ENCODE results near the gene COG8. TPM values are rescaled to one million over a fixed set of nuclear protein-coding genes. Genes with fewer than 3 reads are reported as not detected.
"Not testable (repeated sequence)": the region's sequence is repeated elsewhere in the genome, so short reads cannot be mapped to it uniquely, and the experiment has no call there.

COG8 gene
- total RNA-seq, 1 donor from 2014 or later: 46.2 TPM

DNA sequence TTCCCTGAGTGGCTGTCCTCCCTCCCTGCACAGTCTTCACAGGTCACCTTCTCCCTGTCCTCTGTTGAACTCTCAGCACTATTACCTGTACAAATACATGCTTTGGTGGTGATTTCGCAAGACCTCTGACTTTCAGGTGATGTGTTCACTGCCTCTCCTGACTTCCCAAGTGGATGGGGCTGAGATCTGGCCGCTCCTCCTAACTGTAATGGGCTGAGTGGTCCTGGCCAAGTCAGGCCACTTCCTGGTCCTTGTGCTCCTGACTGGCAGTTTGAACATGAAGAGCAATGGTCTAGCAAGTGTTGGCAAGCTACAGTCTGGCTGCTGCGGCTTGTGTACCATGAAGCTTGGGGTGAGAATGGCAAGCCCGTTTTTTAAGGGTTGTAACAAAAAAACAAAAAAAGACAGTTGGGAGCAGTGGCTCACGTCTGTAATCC, 23.9 kb upstream of the COG8 start:
- Histone ChIP-seq H3K4me1 (no peaks in the 10 kb centered on the region), H3K9me3 (no peaks in the 10 kb centered on the region), H3K27me3 (no peaks in the 10 kb centered on the region), H3K36me3 (peaks cover 3 to 37% of the 10 kb centered on the region in 2 donors), H3K4me3 (no peak overlapping the region), H3K27ac (no peak overlapping the region)
- DNase-seq (ENCODE audit: extremely low spot score in 2 of 2): no peak
- intact Hi-C loops (cut with DNase I): no loop called here
- TF ChIP-seq POLR2AphosphoS5 (IDR thresholded peaks at IDR 0.05; ENCODE audit: insufficient read depth in 1 of 2, low read depth in 1 of 2): no peak
- TF ChIP-seq, protein P1, sequence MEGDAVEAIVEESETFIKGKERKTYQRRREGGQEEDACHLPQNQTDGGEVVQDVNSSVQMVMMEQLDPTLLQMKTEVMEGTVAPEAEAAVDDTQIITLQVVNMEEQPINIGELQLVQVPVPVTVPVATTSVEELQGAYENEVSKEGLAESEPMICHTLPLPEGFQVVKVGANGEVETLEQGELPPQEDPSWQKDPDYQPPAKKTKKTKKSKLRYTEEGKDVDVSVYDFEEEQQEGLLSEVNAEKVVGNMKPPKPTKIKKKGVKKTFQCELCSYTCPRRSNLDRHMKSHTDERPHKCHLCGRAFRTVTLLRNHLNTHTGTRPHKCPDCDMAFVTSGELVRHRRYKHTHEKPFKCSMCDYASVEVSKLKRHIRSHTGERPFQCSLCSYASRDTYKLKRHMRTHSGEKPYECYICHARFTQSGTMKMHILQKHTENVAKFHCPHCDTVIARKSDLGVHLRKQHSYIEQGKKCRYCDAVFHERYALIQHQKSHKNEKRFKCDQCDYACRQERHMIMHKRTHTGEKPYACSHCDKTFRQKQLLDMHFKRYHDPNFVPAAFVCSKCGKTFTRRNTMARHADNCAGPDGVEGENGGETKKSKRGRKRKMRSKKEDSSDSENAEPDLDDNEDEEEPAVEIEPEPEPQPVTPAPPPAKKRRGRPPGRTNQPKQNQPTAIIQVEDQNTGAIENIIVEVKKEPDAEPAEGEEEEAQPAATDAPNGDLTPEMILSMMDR (IDR thresholded peaks at IDR 0.05): no peak
- TF ChIP-seq POLR2A (IDR thresholded peaks at IDR 0.05): no peak

- H3K9me3 ChIP-seq; H3K27ac ChIP-seq; H3K27me3 ChIP-seq; intact Hi-C loops (cut with DNase I); H3K4me1 ChIP-seq; DNase-seq (ENCODE audit: extremely low spot score in 2 of 2); H3K4me3 ChIP-seq: not testable (repeated sequence)
- peaks cover 0 to 29% of the 10 kb centered on the region in 2 donors for H3K36me3 ChIP-seq
These were observed 20.7 kb upstream of the COG8 start for GRCh38 chr16:69360070-69360469.

- Histone ChIP-seq H3K27me3 (no peaks in the 10 kb centered on the region), H3K36me3 (peaks cover 0 to 21% of the 10 kb centered on the region in 2 donors), H3K4me1 (no peaks in the 10 kb centered on the region), H3K4me3 (no peak within 1 kb of the TSS), H3K9me3 (no peaks in the 10 kb centered on the region), H3K27ac (no peak within 1 kb of the TSS)
- TF ChIP-seq POLR2AphosphoS5 (IDR thresholded peaks at IDR 0.05; ENCODE audit: insufficient read depth in 1 of 2, low read depth in 1 of 2): no peak
- TF ChIP-seq, protein P1 (IDR thresholded peaks at IDR 0.05): no peak
- TF ChIP-seq POLR2A (IDR thresholded peaks at IDR 0.05): no peak
- intact Hi-C loops (cut with DNase I): no loop called here
- DNase-seq (ENCODE audit: extremely low spot score in 2 of 2): no peak
These were observed 12.1 kb upstream of the COG8 start, which contains the start of gene TMED6 for GRCh38 chr16:69351309-69352027. Gene TMED6 (minus strand): TSS chr16:69351786. CDS start chr16:69351753, 33 bp downstream.

GRCh38 chr16:69350536-69351133, 11.3 kb upstream of the COG8 start:
- no peaks in the 10 kb centered on the region for H3K4me1 ChIP-seq
- no peak overlapping the region for H3K27ac ChIP-seq
- H3K9me3 ChIP-seq: no peaks in the 10 kb centered on the region
- no peaks in the 10 kb centered on the region for H3K27me3 ChIP-seq
- peaks cover 0 to 14% of the 10 kb centered on the region in 2 donors for H3K36me3 ChIP-seq
- H3K4me3 ChIP-seq: no peak overlapping the region
- no peak for TF ChIP-seq POLR2A (IDR thresholded peaks at IDR 0.05)
- TF ChIP-seq, protein P1 (IDR thresholded peaks at IDR 0.05): no peak
- no peak for TF ChIP-seq POLR2AphosphoS5 (IDR thresholded peaks at IDR 0.05; ENCODE audit: insufficient read depth in 1 of 2, low read depth in 1 of 2)
- DNase-seq (ENCODE audit: extremely low spot score in 2 of 2): no peak
- intact Hi-C loops (cut with DNase I): no loop called here

GRCh38 chr16:69349536-69349935, 10.2 kb upstream of the COG8 start:
- H3K27ac ChIP-seq: no peak overlapping the region
- intact Hi-C loops (cut with DNase I): no loop called here
- H3K4me3 ChIP-seq: no peak overlapping the region
- no peak for DNase-seq (ENCODE audit: extremely low spot score in 2 of 2)
- H3K4me1 ChIP-seq: no peaks in the 10 kb centered on the region
- TF ChIP-seq POLR2AphosphoS5 (IDR thresholded peaks at IDR 0.05; ENCODE audit: insufficient read depth in 1 of 2, low read depth in 1 of 2) (no peak), POLR2A (IDR thresholded peaks at IDR 0.05) (no peak)
- TF ChIP-seq, protein P1 (IDR thresholded peaks at IDR 0.05): no peak
- no peaks in the 10 kb centered on the region for H3K27me3 ChIP-seq
- no peaks in the 10 kb centered on the region for H3K9me3 ChIP-seq
- peaks cover 0 to 3% of the 10 kb centered on the region in 2 donors for H3K36me3 ChIP-seq

All from vagina (tissue), 2 donors.